ENCODE data around the gene FCN1. TPM values are rescaled to one million over a fixed set of nuclear protein-coding genes. Genes with fewer than 3 reads are reported as not detected.

The FCN1 gene
- total RNA-seq, 1 donor from 2014 or later = not detected

DNA sequence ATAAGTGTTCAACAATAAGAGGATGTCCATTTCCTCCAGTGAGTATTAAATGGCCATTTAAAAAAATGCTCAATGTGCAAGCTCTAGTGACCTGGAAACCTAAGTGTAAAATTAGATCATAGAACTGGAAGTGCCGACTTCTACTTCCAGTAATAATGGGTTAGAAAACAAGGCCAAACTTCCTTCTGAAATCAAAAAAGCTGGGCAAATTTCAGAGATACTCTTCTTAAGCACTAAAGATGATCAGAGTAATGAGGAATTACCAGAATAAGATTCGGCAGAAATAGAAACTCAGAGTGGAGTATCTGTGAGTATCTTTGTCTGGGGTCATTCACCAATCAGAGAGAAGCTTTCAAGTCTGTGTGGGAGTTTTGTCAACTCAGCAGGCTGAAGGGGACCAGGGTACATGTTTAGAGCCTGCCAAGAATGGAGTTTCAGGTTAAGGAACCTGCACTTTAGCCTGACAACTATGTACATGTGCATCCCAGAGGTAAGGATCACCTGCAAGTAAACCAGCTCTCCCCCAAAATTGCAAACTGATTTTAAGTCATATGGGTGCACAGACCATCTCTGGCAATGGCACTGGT is 20.0 kb downstream of the FCN1 start:
- Mint-ChIP-seq H3K27me3 (ENCODE audit: insufficient read depth, low read depth) (peaks cover 2% of the 10 kb centered on the region), H3K4me3 (no peak overlapping the region), H3K9me3 (peaks cover 16% of the 10 kb centered on the region), H3K36me3 (no peaks in the 10 kb centered on the region), H3K27ac (no peak overlapping the region), H3K4me1 (no peaks in the 10 kb centered on the region)
- Histone ChIP-seq H3F3A (ENCODE audit: low read depth) (no peaks in the 10 kb centered on the region), H3K4me1 (no peaks in the 10 kb centered on the region), H3K27ac (no peak overlapping the region), H2AFZ (replicated peaks) (no peak overlapping the region), H4K20me1 (ENCODE audit: low read depth) (no peaks in the 10 kb centered on the region), H3K4me3 (no peak overlapping the region), H3K27me3 (no peaks in the 10 kb centered on the region), H3K9ac (no peak overlapping the region), H3K4me2 (no peak overlapping the region), H3K79me2 (ENCODE audit: low read depth) (no peaks in the 10 kb centered on the region), H3K9me3 (ENCODE audit: low read depth) (no peaks in the 10 kb centered on the region), H3K36me3 (no peaks in the 10 kb centered on the region)
- no peak for DNase-seq (ENCODE audit: low spot score)
- TF ChIP-seq EZH2 (IDR thresholded peaks at IDR 0.05) (no peak), EZH2phosphoT487 (IDR thresholded peaks at IDR 0.05) (no peak)
- TF ChIP-seq, protein P1, sequence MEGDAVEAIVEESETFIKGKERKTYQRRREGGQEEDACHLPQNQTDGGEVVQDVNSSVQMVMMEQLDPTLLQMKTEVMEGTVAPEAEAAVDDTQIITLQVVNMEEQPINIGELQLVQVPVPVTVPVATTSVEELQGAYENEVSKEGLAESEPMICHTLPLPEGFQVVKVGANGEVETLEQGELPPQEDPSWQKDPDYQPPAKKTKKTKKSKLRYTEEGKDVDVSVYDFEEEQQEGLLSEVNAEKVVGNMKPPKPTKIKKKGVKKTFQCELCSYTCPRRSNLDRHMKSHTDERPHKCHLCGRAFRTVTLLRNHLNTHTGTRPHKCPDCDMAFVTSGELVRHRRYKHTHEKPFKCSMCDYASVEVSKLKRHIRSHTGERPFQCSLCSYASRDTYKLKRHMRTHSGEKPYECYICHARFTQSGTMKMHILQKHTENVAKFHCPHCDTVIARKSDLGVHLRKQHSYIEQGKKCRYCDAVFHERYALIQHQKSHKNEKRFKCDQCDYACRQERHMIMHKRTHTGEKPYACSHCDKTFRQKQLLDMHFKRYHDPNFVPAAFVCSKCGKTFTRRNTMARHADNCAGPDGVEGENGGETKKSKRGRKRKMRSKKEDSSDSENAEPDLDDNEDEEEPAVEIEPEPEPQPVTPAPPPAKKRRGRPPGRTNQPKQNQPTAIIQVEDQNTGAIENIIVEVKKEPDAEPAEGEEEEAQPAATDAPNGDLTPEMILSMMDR (IDR thresholded peaks at IDR 0.05) = no peak

DNA sequence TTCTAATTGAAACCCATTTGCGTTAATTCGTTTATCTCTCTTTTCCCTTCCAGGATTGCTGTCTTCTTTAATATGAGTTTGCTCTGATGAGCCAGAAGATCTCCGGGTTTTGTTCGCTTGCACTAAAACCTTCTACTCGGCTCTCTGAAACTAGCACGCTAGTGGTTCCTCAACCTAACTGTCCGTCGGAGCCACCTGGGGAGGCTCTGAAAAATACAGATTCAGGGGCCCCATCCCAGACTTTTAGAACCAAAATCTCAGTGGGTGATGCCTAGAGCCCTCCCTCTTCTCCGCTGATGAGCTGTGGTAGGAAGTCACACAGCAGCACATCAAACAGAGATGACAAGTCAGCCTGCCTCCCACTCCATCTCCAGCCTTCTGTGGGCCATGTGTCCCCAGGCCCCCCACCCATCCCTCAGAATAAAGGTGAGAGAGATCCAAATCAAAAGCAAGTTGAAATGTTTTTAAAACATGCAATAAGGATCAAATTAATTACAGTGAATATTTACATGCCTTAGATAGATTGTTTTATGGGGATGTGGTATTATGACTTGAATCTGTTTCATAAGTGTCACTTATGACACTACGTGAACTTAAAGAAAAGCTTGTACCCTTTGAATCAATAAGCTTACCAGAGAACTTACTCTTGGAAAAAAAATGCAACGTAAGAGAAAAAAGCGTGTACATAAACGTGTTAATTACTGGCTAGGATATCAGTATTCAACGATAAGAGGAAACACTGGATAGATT is 20.7 kb downstream of the FCN1 start:
- no peaks in the 10 kb centered on the region for H3K4me1 Mint-ChIP-seq
- Histone ChIP-seq H4K20me1 (ENCODE audit: low read depth) (no peaks in the 10 kb centered on the region), H3K4me1 (no peaks in the 10 kb centered on the region), H3K79me2 (ENCODE audit: low read depth) (no peaks in the 10 kb centered on the region), H3K9ac (no peak overlapping the region), H3F3A (ENCODE audit: low read depth) (no peaks in the 10 kb centered on the region), H3K27me3 (no peaks in the 10 kb centered on the region), H3K36me3 (no peaks in the 10 kb centered on the region), H3K4me2 (no peak overlapping the region), H3K9me3 (ENCODE audit: low read depth) (no peaks in the 10 kb centered on the region), H3K4me3 (no peak overlapping the region), H2AFZ (replicated peaks) (no peak overlapping the region), H3K27ac (no peak overlapping the region)
- no peak overlapping the region for H3K4me3 Mint-ChIP-seq
- peaks cover 16% of the 10 kb centered on the region for H3K9me3 Mint-ChIP-seq
- no peak overlapping the region for H3K27ac Mint-ChIP-seq
- H3K36me3 Mint-ChIP-seq = no peaks in the 10 kb centered on the region
- no peak for DNase-seq (ENCODE audit: low spot score)
- H3K27me3 Mint-ChIP-seq (ENCODE audit: insufficient read depth, low read depth) = peaks cover 2% of the 10 kb centered on the region
- TF ChIP-seq EZH2phosphoT487 (IDR thresholded peaks at IDR 0.05) (no peak), EZH2 (IDR thresholded peaks at IDR 0.05) (no peak)
- TF ChIP-seq, protein P1 (IDR thresholded peaks at IDR 0.05) = no peak

DNA sequence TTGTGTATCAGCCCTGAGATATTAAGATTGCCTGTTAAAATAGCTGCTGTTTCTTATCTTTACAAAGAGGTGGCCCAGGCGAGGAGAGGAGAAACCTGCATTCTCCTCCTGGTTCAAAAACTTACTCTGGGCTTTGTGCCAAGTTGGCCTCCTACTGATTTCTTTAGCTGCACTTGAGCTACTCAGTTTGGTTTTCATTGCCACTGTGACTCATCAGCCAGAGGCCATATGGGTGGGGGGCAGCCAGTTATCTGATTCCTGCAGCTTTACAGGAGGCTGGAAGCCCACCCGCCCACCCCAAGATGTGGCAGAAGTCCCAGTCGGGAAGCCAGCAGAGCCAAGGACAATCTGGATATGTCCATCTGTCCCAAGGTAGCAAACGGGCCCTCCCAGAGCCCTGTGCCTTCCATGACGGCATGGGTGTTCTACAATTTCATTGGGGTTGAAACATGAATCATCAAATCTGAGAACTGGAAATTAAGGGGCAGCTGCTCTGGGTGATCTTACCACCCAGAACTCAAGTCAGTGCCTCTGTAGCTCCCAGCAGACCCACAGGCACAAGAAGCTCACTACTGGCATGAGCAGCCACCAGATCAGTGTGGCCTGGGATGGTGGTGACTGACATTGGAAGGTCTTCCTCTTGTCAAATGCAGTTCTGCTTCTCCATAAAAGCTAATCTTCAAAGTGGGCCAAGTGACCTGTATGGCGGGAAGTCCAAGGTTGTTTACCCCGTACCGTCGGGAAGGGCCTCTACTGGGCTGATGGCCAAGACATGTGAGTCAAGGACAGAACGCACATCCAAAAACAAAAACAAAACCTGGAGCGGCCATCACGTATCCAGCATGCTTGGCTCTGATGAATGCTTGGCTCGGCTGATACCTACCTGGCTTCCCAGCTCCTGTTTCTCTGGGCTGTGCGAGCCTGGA is 21.5 kb downstream of the FCN1 start:
- TF ChIP-seq EZH2 (IDR thresholded peaks at IDR 0.05) (no peak), EZH2phosphoT487 (IDR thresholded peaks at IDR 0.05) (no peak)
- TF ChIP-seq, protein P1 (IDR thresholded peaks at IDR 0.05) = no peak
- Mint-ChIP-seq H3K4me1 (no peaks in the 10 kb centered on the region), H3K9me3 (peaks cover 16% of the 10 kb centered on the region), H3K4me3 (no peak overlapping the region), H3K27ac (no peak overlapping the region), H3K36me3 (no peaks in the 10 kb centered on the region), H3K27me3 (ENCODE audit: insufficient read depth, low read depth) (peaks cover 2% of the 10 kb centered on the region)
- H3K27me3 ChIP-seq = no peaks in the 10 kb centered on the region
- H3K9me3 ChIP-seq (ENCODE audit: low read depth) = no peaks in the 10 kb centered on the region
- H3F3A ChIP-seq (ENCODE audit: low read depth) = no peaks in the 10 kb centered on the region
- H3K4me1 ChIP-seq = no peaks in the 10 kb centered on the region
- no peak for DNase-seq (ENCODE audit: low spot score)
- no peak overlapping the region for H2AFZ ChIP-seq (replicated peaks)
- H3K36me3 ChIP-seq = no peaks in the 10 kb centered on the region
- no peaks in the 10 kb centered on the region for H3K79me2 ChIP-seq (ENCODE audit: low read depth)
- no peaks in the 10 kb centered on the region for H4K20me1 ChIP-seq (ENCODE audit: low read depth)
- H3K9ac ChIP-seq = no peak overlapping the region
- no peak overlapping the region for H3K4me2 ChIP-seq
- no peak overlapping the region for H3K4me3 ChIP-seq
- no peak overlapping the region for H3K27ac ChIP-seq
